GM21381 (cell line): ENCODE measurements around the gene MRAP2.
"Not testable (repeated sequence)": the region's sequence is repeated elsewhere in the genome, so short reads cannot be mapped to it uniquely, and the experiment has no call there.

Source experiments
- ATAC-seq: cut with Tn5 transposase; IDR thresholded peaks from one replicate; pipeline ENCODE4 v1.9.1; 2021; ENCODE audit warnings: mild to moderate bottlenecking, moderate library complexity; ENCODE audit not compliant: unreplicated experiment

MRAP2 gene

DNA sequence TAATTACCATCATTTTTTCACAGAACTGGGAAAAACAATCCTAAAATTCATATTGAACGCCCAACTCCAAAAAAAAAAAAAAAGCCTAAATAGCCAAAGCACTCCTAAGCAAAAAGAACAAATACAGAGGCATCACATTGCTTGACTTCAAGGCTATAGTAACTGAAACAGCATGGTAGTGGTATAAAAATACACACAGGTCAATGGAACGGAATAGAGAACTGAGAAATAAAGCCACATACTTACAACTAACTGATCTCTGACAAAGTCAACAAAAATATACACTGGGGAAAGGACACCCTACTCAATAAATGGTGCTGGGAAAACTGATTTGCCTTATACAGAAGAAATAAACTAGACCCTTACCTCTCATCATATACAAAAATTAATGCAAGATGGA lies 89.6 kb downstream of the MRAP2 start:
- no peak for ATAC-seq

DNA sequence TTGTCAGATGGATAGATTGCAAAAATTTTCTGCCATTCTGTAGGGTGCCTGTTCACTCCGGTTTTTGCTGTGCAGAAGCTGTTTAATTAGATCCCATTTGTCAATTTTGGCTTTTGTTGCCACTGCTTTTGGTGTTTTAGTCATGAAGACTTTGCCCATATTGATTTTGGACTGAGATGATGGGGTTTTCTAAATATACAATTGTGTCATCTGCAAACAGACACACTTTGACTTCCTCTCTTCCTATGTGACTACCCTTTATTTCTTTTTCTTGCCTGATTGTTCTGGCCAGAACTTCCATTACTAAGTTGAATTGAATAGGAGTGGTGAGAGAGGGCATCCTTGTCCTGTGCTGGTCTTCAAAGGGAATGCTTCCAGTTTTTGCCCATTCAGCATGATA lies 96.0 kb downstream of the MRAP2 start:
- ATAC-seq = not testable (repeated sequence)

DNA sequence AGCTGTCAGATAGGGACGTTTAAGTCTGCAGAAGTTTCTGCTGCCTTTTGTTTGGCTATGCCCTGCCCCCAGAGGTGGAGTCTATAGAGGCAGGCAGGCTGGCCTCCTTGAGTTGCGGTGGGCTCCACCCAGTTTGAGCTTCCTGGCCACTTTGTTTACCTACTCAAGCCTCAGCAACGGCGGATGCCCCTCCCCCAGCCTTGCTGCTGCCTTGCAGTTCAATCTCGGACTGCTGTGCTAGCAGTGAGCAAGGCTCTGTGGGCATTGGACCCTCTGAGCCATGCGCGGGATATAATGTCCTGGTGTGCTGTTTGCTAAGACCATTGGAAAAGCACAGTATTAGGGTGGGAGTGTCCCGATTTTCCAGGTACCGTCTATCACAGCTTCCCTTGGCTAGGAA lies 99.8 kb downstream of the MRAP2 start:
- not testable (repeated sequence) for ATAC-seq

DNA sequence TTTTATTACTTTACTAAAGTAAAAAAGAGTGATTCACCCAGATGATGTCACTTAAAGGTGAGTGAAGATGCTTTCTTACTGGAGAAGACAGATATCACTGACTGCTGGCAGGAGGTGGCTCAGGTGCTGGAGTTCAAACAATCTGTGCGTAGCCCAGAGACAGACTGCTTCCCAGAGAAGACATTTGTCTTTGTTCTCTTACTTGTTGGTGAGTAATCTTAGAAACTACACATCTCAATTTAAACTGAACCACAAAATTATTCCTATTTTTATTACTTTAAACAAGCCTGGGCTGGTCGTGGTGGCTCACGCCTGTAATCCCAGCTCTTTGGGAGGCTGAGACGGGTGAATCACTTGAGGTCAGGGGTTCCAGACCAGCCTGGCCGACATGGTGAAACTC lies 101.7 kb downstream of the MRAP2 start:
- ATAC-seq = no peak

DNA sequence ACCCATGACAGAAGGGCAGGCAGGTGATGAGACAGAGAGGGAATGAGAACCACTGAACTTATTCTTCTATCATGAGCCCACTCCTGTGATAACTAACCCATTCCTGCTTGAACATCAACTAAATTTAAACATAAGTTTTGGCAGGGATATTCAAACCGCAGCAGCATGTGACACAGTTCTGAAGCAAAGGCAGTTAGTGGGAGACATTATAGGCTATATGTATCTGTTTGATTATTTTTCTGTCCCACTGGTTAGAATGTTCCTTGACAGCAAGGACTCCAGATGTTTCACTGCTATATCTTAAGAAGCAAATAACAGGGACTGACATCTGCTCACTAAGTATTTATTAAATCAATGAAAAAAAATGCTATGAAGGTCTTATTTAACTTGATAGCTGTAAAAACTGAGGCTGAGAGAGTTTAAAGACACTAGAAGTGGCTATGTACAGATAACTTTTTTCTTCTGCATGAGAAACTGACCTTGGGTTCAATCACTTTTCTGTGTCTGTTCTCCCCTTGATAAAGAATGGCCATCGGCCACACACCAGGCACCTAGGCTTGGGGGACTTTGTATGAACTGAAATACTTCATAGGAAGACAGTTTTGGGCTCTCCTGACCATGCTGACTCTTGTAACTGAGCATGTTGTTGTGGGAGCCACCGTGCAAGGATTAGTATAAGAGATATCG lies 102.9 kb downstream of the MRAP2 start:
- ATAC-seq = no peak

DNA sequence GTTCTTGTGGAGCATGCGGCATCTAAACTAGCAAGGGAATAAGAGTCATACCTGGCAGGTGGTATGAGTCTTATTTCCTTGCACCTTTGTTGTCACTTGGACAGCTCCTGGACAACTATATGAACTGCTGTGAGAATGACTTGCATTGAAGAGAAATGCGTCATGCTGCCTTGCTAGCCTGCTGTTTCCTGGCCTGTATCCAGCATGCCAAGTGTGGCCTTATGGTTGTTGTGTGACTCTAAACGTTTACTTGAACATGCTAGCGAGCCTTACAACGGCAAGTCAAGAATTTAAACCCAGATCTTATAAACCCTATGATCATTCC lies 103.4 kb downstream of the MRAP2 start:
- ATAC-seq = no peak

DNA sequence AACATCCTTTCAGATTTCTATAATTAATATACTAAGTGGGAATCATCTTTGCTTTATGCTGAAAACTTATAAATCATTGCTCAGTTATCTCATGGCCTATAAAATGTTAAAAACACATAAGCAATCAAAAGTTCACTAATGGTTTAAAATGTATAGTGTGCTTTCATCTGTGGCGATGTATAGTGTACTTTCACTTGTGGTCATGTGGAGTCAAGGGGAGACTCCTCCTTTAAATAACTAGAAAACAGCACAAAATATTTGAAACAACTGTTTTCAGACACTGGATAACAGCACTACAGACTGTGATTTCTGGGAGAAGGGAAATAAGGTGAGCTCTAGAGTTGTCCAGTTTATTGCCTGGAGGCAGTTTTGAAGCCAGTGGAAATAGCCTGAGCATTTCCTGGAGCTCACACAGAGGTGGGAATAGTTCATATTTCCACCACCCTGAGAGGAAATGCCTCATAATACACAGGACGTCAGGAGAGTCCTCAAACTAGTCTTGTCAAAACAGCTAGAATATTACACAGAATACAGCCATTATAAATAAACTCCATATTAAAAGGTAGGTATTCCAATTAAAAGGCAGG lies 104.5 kb downstream of the MRAP2 start:
- ATAC-seq = no peak

DNA sequence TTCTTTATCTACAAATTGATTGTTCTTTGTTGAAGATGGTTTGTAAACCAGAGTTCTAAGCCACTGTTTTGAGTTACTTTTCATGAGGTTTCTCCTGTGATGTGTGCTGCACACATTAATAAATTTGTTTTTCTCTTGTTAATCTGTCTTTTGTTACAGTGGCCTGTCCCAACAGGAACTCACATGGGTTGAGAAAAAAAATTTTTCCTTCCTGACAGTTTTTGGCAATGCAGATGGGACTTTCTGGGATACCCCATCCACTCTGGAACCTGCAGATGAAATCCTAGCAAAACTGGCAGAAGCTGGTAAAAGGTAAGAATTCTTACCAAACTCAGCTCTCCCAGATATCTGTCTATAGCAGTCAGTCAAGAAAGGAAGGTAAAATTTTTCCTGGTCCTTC lies 105.7 kb downstream of the MRAP2 start:
- no peak for ATAC-seq
